ENCODE measurements around the gene NR2F1.
A peak's percentile ranks its signal among the peaks of the same experiment; 100 is the strongest.

NR2F1 gene

GRCh38 chr5:93620487-93621326 is 37.7 kb downstream of the NR2F1 start:
- DNase-seq (ENCODE audit: low read depth in 1 of 2, low spot score in 1 of 2), result peak; percentile 79 to 82
- in situ Hi-C loops (cut with HindIII; ENCODE audit: low pct_unique_long_range_greater_than_20kb, low sequenced_read_pairs), result no loop called here
- no peak for TF ChIP-seq JUND (IDR thresholded peaks at IDR 0.05; ENCODE audit: low read depth)

GRCh38 chr5:93621327-93621798 is 38.3 kb downstream of the NR2F1 start:
- no peak for TF ChIP-seq JUND (IDR thresholded peaks at IDR 0.05; ENCODE audit: low read depth)
- DNase-seq (ENCODE audit: low read depth in 1 of 2, low spot score in 1 of 2), result no peak
- in situ Hi-C loops (cut with HindIII; ENCODE audit: low pct_unique_long_range_greater_than_20kb, low sequenced_read_pairs), result no loop called here

- in situ Hi-C loops (cut with HindIII; ENCODE audit: low pct_unique_long_range_greater_than_20kb, low sequenced_read_pairs), result no loop called here
- DNase-seq (ENCODE audit: low read depth in 1 of 2, low spot score in 1 of 2), result no peak
- no peak for TF ChIP-seq JUND (IDR thresholded peaks at IDR 0.05; ENCODE audit: low read depth)
Measured at GRCh38 chr5:93622240-93622885, 39.3 kb downstream of the NR2F1 start.

- no peak for TF ChIP-seq JUND (IDR thresholded peaks at IDR 0.05; ENCODE audit: low read depth)
- no peak for DNase-seq (ENCODE audit: low read depth in 1 of 2, low spot score in 1 of 2)
- in situ Hi-C loops (cut with HindIII; ENCODE audit: low pct_unique_long_range_greater_than_20kb, low sequenced_read_pairs), result no loop called here
Measured at GRCh38 chr5:93623153-93623552, 40.1 kb downstream of the NR2F1 start.

GRCh38 chr5:93626801-93627200 is 43.8 kb downstream of the NR2F1 start:
- in situ Hi-C loops (cut with HindIII; ENCODE audit: low pct_unique_long_range_greater_than_20kb, low sequenced_read_pairs), result no loop called here
- DNase-seq (ENCODE audit: low read depth in 1 of 2, low spot score in 1 of 2), result no peak
- TF ChIP-seq JUND (IDR thresholded peaks at IDR 0.05; ENCODE audit: low read depth), result no peak

GRCh38 chr5:93632327-93632726 is 49.3 kb downstream of the NR2F1 start:
- DNase-seq (ENCODE audit: low read depth in 1 of 2, low spot score in 1 of 2), result no peak
- no peak for TF ChIP-seq JUND (IDR thresholded peaks at IDR 0.05; ENCODE audit: low read depth)
- in situ Hi-C loops (cut with HindIII; ENCODE audit: low pct_unique_long_range_greater_than_20kb, low sequenced_read_pairs), result no loop called here

GRCh38 chr5:93635991-93636390 is 53.0 kb downstream of the NR2F1 start:
- no peak for DNase-seq (ENCODE audit: low read depth in 1 of 2, low spot score in 1 of 2)
- TF ChIP-seq JUND (IDR thresholded peaks at IDR 0.05; ENCODE audit: low read depth), result no peak
- in situ Hi-C loops (cut with HindIII; ENCODE audit: low pct_unique_long_range_greater_than_20kb, low sequenced_read_pairs), result no loop called here

GRCh38 chr5:93636837-93637236 is 53.8 kb downstream of the NR2F1 start:
- DNase-seq (ENCODE audit: low read depth in 1 of 2, low spot score in 1 of 2), result no peak

GRCh38 chr5:93637697-93638096 is 54.7 kb downstream of the NR2F1 start:
- DNase-seq (ENCODE audit: low read depth in 1 of 2, low spot score in 1 of 2), result no peak
- in situ Hi-C loops (cut with HindIII; ENCODE audit: low pct_unique_long_range_greater_than_20kb, low sequenced_read_pairs), result no loop called here
- TF ChIP-seq JUND (IDR thresholded peaks at IDR 0.05; ENCODE audit: low read depth), result no peak

More at GRCh38 chr5:93636837-93637236, 53.8 kb downstream of the NR2F1 start:
- in situ Hi-C loops (cut with HindIII; ENCODE audit: low pct_unique_long_range_greater_than_20kb, low sequenced_read_pairs), result no loop called here
- no peak for TF ChIP-seq JUND (IDR thresholded peaks at IDR 0.05; ENCODE audit: low read depth)

- no peak for DNase-seq (ENCODE audit: low read depth in 1 of 2, low spot score in 1 of 2)
- no peak for TF ChIP-seq JUND (IDR thresholded peaks at IDR 0.05; ENCODE audit: low read depth)
- in situ Hi-C loops (cut with HindIII; ENCODE audit: low pct_unique_long_range_greater_than_20kb, low sequenced_read_pairs), result no loop called here
Measured at GRCh38 chr5:93642526-93642925, 59.5 kb downstream of the NR2F1 start.

Measured in T47D (cell line).